GM12878 (cell line): ENCODE measurements around the gene OTULIN. TPM values are rescaled to one million over a fixed set of nuclear protein-coding genes. Genes with fewer than 3 reads are reported as not detected.

Source experiments
- ATAC-seq: fragments of 200-7000 bp; cut with Tn5 transposase; 3 replicates; pipeline ENCODE4 v1.9.1; 2020; ENCODE audit warnings: mild to moderate bottlenecking, moderate library complexity
- BruUV-seq: library from RNA; stranded (reverse); fragments of 400-500 nt; replicated peaks from 2 replicates; lab custom pipeline; 2021; lab: Mats Ljungman, UMichigan
- CTCF ChIA-PET: fragments of 300-600 bp; sonication (Branson Sonifier 250); formaldehyde crosslinking; extraction: SDS; loops from one replicate; lab custom pipeline; 2021; ENCODE audit warnings: inconsistent platforms; lab: Yijun Ruan, JAX
- POLR2A ChIA-PET: fragments of 350-600 bp; formaldehyde crosslinking; extraction: SDS; loops from one replicate; lab custom pipeline; 2021; ENCODE audit warnings: inconsistent platforms; lab: Charles Lee
- RAD21 ChIA-PET: fragments of 300-600 bp; sonication (Branson Sonifier 250); formaldehyde crosslinking; loops from one replicate; lab custom pipeline; 2023; ENCODE audit warnings: antibody characterized with exemption; ENCODE audit not compliant: unreplicated experiment; lab: Charles Lee
- SMC1A ChIA-PET: fragments of 300-600 bp; sonication (Branson Sonifier 250); formaldehyde crosslinking; loops from one replicate; lab custom pipeline; 2023; ENCODE audit not compliant: unreplicated experiment, uncharacterized antibody; lab: Charles Lee
- DNase-seq: peaks from one replicate; pipeline ENCODE4 v3.0.0-alpha.2; 2011; ENCODE audit warnings: low read depth, low spot score
- FAIRE-seq: peaks from 3 replicates; lab custom pipeline; 2011; peaks lifted over from hg19 to GRCh38; lab: Jason Lieb, UNC
- H2AFZ ChIP-seq: 2 replicates; pipeline ENCODE4 v1.6.0; 2011; ENCODE audit warnings: low read depth, low read length, control low read depth; ENCODE audit not compliant: control insufficient read depth
- H3K27ac ChIP-seq: 2 replicates; pipeline ENCODE4 v1.5.1; 2011; ENCODE audit warnings: control low read depth; ENCODE audit not compliant: control insufficient read depth, insufficient read depth
- H3K27me3 ChIP-seq, 2 experiments: replicated peaks in 1 of 2; 2 replicates each; pipeline versions ENCODE4 v1.6.0 to v1.6.1; 2011; ENCODE audit warnings: low read length in 1 of 2; ENCODE audit not compliant: control insufficient read depth in 2 of 2, insufficient read depth in 2 of 2
- H3K36me3 ChIP-seq, 2 experiments: 2 replicates each; pipeline ENCODE4 v1.5.1; 2011; ENCODE audit warnings: low read length in 1 of 2; ENCODE audit not compliant: control insufficient read depth in 2 of 2, insufficient read depth in 2 of 2
- H3K4me1 ChIP-seq: 2 replicates; pipeline ENCODE4 v1.6.1; 2011; ENCODE audit warnings: mild to moderate bottlenecking, low read length, moderate library complexity, mixed read lengths; ENCODE audit not compliant: control insufficient read depth, insufficient read depth
- H3K4me2 ChIP-seq: 2 replicates; pipeline ENCODE4 v1.6.0; 2011; ENCODE audit warnings: control low read depth; ENCODE audit not compliant: control insufficient read depth, insufficient read depth
- H3K4me3 ChIP-seq: fragments of 200-600 bp; sonication (generic); 2 replicates; pipeline ENCODE4 v1.5.1; 2016
- H3K79me2 ChIP-seq: 2 replicates; pipeline ENCODE4 v1.6.0; 2011; ENCODE audit warnings: low read length; ENCODE audit not compliant: control insufficient read depth, insufficient read depth
- H3K9ac ChIP-seq: 2 replicates; pipeline ENCODE4 v1.8.0; 2011; ENCODE audit warnings: low read length, control low read depth, mixed read lengths; ENCODE audit not compliant: control insufficient read depth, insufficient read depth
- H3K9me3 ChIP-seq: replicated peaks from 3 replicates; pipeline ENCODE4 v1.5.1; 2011; ENCODE audit warnings: mild to moderate bottlenecking, low read length; ENCODE audit not compliant: control insufficient read depth, insufficient read depth
- H4K20me1 ChIP-seq: 2 replicates; pipeline ENCODE4 v1.6.0; 2011; ENCODE audit not compliant: control insufficient read depth, insufficient read depth
- BACH1 ChIP-seq: fragments of 450-650 bp; IDR thresholded peaks from 2 replicates; pipeline ENCODE4 v1.6.1; 2017; ENCODE audit warnings: mild to moderate bottlenecking, borderline replicate concordance
- CUX1 ChIP-seq: IDR thresholded peaks from 2 replicates; pipeline ENCODE4 v1.6.1; 2012; ENCODE audit warnings: improper control_type of control experiment, low read depth, low read length; ENCODE audit not compliant: insufficient replicate concordance
- DPF2 ChIP-seq: fragments of 450-650 bp; IDR thresholded peaks from 2 replicates; pipeline ENCODE4 v1.6.1; 2017; ENCODE audit warnings: mild to moderate bottlenecking
- EZH2 ChIP-seq: IDR thresholded peaks from 2 replicates; pipeline ENCODE4 v1.6.1; 2012; ENCODE audit warnings: low read depth, mild to moderate bottlenecking, control low read depth, inconsistent platforms, low read length, borderline replicate concordance; ENCODE audit not compliant: control insufficient read depth
- HSF1 ChIP-seq: fragments of 150-350 bp; IDR thresholded peaks from 2 replicates; pipeline ENCODE4 v1.6.1; 2014; ENCODE audit warnings: mild to moderate bottlenecking, low read depth, low read length
- JUNB ChIP-seq: IDR thresholded peaks from 2 replicates; pipeline ENCODE4 v1.6.1; 2016; ENCODE audit warnings: antibody characterized with exemption, mild to moderate bottlenecking
- MEF2A ChIP-seq: IDR thresholded peaks from 2 replicates; pipeline ENCODE4 v1.6.1; 2011; ENCODE audit warnings: low read depth, mild to moderate bottlenecking, low read length, moderate library complexity; ENCODE audit not compliant: insufficient read depth
- MEF2B ChIP-seq: fragments of 450-650 bp; IDR thresholded peaks from 2 replicates; pipeline ENCODE4 v1.6.1; 2018; ENCODE audit warnings: mild to moderate bottlenecking, moderate library complexity; ENCODE audit not compliant: partially characterized antibody, poor library complexity, severe bottlenecking
- RFX5 ChIP-seq: IDR thresholded peaks from 2 replicates; pipeline ENCODE4 v1.6.1; 2011; ENCODE audit warnings: low read depth, low read length, improper control_type of control experiment
- ZNF622 ChIP-seq: fragments of 450-650 bp; IDR thresholded peaks from 2 replicates; pipeline ENCODE4 v1.6.1; 2017; ENCODE audit warnings: mild to moderate bottlenecking, inconsistent platforms
- WGBS: methylation state at CpG from one replicate; pipeline ENCODE4 v1.1.6; 2016; ENCODE audit warnings: low lambda C conversion rate; ENCODE audit not compliant: insufficient replicate concordance, insufficient coverage; ENCODE audit errors: missing lambda C conversion rate; 5-methylcytosine and 5-hydroxymethylcytosine counted together
- in situ Hi-C: fragments of 300-500 bp; cut with MboI; formaldehyde crosslinking; loops from 9 replicates; pipeline ENCODE4 v1.14.3; 2018; ENCODE audit warnings: mixed read lengths
- intact Hi-C: fragments of 100-400 bp; cut with micrococcal nuclease; formaldehyde crosslinking; loops from one replicate; pipeline ENCODE4 v1.14.2; 2022; ENCODE audit not compliant: unreplicated experiment
- polyA plus RNA-seq, 11 experiments: library from polyadenylated mRNA; depleted of rRNA in 4 of 11; unstranded in 6 of 11; stranded (reverse) in 5 of 11; fragments of >200 nt; fragmentation: Nextera tagmentation in 4 of 11; fragmentation: Illumina TruSeq in 1 of 11; extraction: Ambion mirVana in 4 of 11; extraction: Trizol in 1 of 11; gene quantifications; 1 replicate in 1 of 11; 2 replicates in 10 of 11; pipeline versions ENCODE4 v1.2.1 to v1.2.3, GENCODE V29; 2011 to 2016; ENCODE audit warnings: inconsistent platforms in 2 of 11, missing spikeins in 2 of 11, low read depth in 1 of 11
- total RNA-seq, 4 experiments: library from RNA; depleted of rRNA in 3 of 4; stranded (reverse); fragments of >200 nt in 3 of 4; fragmentation: Illumina TruSeq in 1 of 4; extraction: Trizol in 1 of 4; gene quantifications; 2 replicates each; pipeline versions ENCODE4 v1.2.1 to v1.2.3, GENCODE V29; 2013 to 2021
- TF ChIP-seq, protein P1 (sequence below): fragments of 450-650 bp; IDR thresholded peaks from 2 replicates; pipeline ENCODE4 v1.6.1; 2017; ENCODE audit warnings: mild to moderate bottlenecking, moderate library complexity

OTULIN gene
- total and polyA plus RNA-seq, 10 of the 15 experiments (the other 5 are each of a cell fraction or from before 2014, with no cell fraction given), result 6.6 to 70.5 (median 28.7) TPM

GRCh38 chr5:14681236-14681752, 16.8 kb downstream of the OTULIN start:
- Histone ChIP-seq H3K4me1 (peaks cover 37% of the 10 kb centered on the region), H3K27ac (no peak overlapping the region), H3K79me2 (peaks cover 42% of the 10 kb centered on the region), H3K4me3 (no peak overlapping the region), H3K9ac (no peak overlapping the region), H3K36me3 (peaks cover 17 to 60% of the 10 kb centered on the region in 2 experiments), H3K27me3 (no peaks in the 10 kb centered on the region), H3K4me2 (no peak overlapping the region), H4K20me1 (peaks cover under 1% of the 10 kb centered on the region), H3K9me3 (no peaks in the 10 kb centered on the region), H2AFZ (no peak overlapping the region)
- RAD21 ChIA-PET, result no interaction called here
- FAIRE-seq (no peak), DNase-seq (no peak), ATAC-seq (no peak)
- intact Hi-C loops, result no loop called here
- in situ Hi-C loops, result no loop called here
- TF ChIP-seq MEF2B (no peak), RFX5 (no peak), DPF2 (no peak), ZNF622 (no peak), CUX1 (no peak), BACH1 (no peak), MEF2A (no peak), JUNB (no peak), EZH2 (no peak), HSF1 (no peak)
- TF ChIP-seq, protein P1, sequence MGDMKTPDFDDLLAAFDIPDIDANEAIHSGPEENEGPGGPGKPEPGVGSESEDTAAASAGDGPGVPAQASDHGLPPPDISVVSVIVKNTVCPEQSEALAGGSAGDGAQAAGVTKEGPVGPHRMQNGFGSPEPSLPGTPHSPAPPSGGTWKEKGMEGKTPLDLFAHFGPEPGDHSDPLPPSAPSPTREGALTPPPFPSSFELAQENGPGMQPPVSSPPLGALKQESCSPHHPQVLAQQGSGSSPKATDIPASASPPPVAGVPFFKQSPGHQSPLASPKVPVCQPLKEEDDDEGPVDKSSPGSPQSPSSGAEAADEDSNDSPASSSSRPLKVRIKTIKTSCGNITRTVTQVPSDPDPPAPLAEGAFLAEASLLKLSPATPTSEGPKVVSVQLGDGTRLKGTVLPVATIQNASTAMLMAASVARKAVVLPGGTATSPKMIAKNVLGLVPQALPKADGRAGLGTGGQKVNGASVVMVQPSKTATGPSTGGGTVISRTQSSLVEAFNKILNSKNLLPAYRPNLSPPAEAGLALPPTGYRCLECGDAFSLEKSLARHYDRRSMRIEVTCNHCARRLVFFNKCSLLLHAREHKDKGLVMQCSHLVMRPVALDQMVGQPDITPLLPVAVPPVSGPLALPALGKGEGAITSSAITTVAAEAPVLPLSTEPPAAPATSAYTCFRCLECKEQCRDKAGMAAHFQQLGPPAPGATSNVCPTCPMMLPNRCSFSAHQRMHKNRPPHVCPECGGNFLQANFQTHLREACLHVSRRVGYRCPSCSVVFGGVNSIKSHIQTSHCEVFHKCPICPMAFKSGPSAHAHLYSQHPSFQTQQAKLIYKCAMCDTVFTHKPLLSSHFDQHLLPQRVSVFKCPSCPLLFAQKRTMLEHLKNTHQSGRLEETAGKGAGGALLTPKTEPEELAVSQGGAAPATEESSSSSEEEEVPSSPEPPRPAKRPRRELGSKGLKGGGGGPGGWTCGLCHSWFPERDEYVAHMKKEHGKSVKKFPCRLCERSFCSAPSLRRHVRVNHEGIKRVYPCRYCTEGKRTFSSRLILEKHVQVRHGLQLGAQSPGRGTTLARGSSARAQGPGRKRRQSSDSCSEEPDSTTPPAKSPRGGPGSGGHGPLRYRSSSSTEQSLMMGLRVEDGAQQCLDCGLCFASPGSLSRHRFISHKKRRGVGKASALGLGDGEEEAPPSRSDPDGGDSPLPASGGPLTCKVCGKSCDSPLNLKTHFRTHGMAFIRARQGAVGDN, result no peak
- no TSS peak for BruUV-seq
- POLR2A ChIA-PET, result no interaction called here
- 99% methylated on average over 10 of the region's 10 CpGs for WGBS
- SMC1A ChIA-PET, result interaction anchor here (0.6 to 1.0 kb wide), 2 partner anchors 12 to 24 kb away, joined by 3 read pairs; no protein-coding TSS in a partner anchor
- CTCF ChIA-PET, result no interaction called here
